K562 (cell line): ENCODE measurements around the gene MBD1. TPM values are rescaled to one million over a fixed set of nuclear protein-coding genes. Genes with fewer than 3 reads are reported as not detected.

ENCODE experiments used
- ATAC-seq: fragments of 200-7000 bp; cut with Tn5 transposase; 3 replicates; pipeline ENCODE4 v1.9.1; 2020; ENCODE audit warnings: moderate library complexity
- Bru-seq: library from RNA; stranded (reverse); fragments of 400-500 nt; gene quantifications from one replicate; lab custom pipeline; 2021; lab: Mats Ljungman, UMichigan
- BruChase-seq, 2 experiments: library from RNA; stranded (reverse); fragments of 400-500 nt; gene quantifications; one replicate each; lab custom pipeline; 2021; lab: Mats Ljungman, UMichigan
- BruUV-seq: library from RNA; stranded (reverse); fragments of 400-500 nt; replicated peaks from 2 replicates; lab custom pipeline; 2021; lab: Mats Ljungman, UMichigan
- CTCF ChIA-PET: fragments of 300-600 bp; formaldehyde crosslinking; extraction: SDS; loops from one replicate; lab custom pipeline; 2021; ENCODE audit warnings: low intra/inter-chr PET ratio; lab: Yijun Ruan, JAX
- POLR2A ChIA-PET: fragments of 300-600, 350-650 bp; sonication (Branson Sonifier 250); formaldehyde crosslinking; extraction: SDS; loops from one replicate; lab custom pipeline; 2021; ENCODE audit warnings: antibody characterized with exemption, inconsistent platforms; lab: Yijun Ruan, JAX
- DNase-seq, 4 experiments: peaks; one replicate each; pipeline versions ENCODE4 v3.0.0 to v3.0.0-alpha.2; 2011 to 2018; ENCODE audit warnings: low spot score in 3 of 4, mixed read lengths in 3 of 4; ENCODE audit errors: extremely low read depth in 1 of 4
- FAIRE-seq: peaks from 2 replicates; lab custom pipeline; 2011; peaks lifted over from hg19 to GRCh38; lab: Jason Lieb, UNC
- H2AFZ ChIP-seq: 2 replicates; pipeline ENCODE4 v1.6.0; 2011; ENCODE audit warnings: low read depth, low read length, control low read depth, inconsistent platforms
- H3K27ac ChIP-seq: fragments of 200-600 bp; 3 replicates; pipeline ENCODE4 v1.8.0; 2011; ENCODE audit warnings: low read depth, mild to moderate bottlenecking, control low read depth, inconsistent platforms, low read length, moderate library complexity, mixed read lengths; ENCODE audit errors: extremely low read depth
- H3K27me3 ChIP-seq, 2 experiments: fragments of 300-600 bp in 1 of 2; 2 replicates in 1 of 2; 3 replicates in 1 of 2; pipeline versions ENCODE4 v1.6.0 to v1.8.0; 2011; ENCODE audit warnings: inconsistent platforms in 2 of 2, low read length in 2 of 2, mild to moderate bottlenecking in 1 of 2, mixed read lengths in 1 of 2, moderate library complexity in 1 of 2; ENCODE audit not compliant: control insufficient read depth in 2 of 2, insufficient read depth in 2 of 2
- H3K36me3 ChIP-seq: fragments of 300-600 bp; 3 replicates; pipeline ENCODE4 v1.8.0; 2011; ENCODE audit warnings: mild to moderate bottlenecking, low read length, inconsistent platforms; ENCODE audit not compliant: control insufficient read depth, insufficient read depth
- H3K4me1 ChIP-seq, 2 experiments: fragments of 200-600 bp in 1 of 2; replicated peaks in 1 of 2; 2 replicates in 1 of 2; 3 replicates in 1 of 2; pipeline versions ENCODE4 v1.5.1 to v1.8.0; 2011; ENCODE audit warnings: inconsistent platforms in 2 of 2, low read length in 2 of 2, mild to moderate bottlenecking in 1 of 2, mixed read lengths in 1 of 2, moderate library complexity in 1 of 2; ENCODE audit not compliant: control insufficient read depth in 2 of 2, insufficient read depth in 2 of 2
- H3K4me2 ChIP-seq: 2 replicates; pipeline ENCODE4 v1.6.1; 2011; ENCODE audit warnings: low read length, control low read depth, inconsistent platforms, mixed read lengths; ENCODE audit not compliant: insufficient read depth
- H3K4me3 ChIP-seq: fragments of 200-600 bp; sonication (generic), shearing (Covaris generic); 2 replicates; pipeline ENCODE4 v1.5.1; 2016; ENCODE audit warnings: control low read depth, inconsistent platforms
- H3K79me2 ChIP-seq: fragments of 200-600 bp; 3 replicates; pipeline ENCODE4 v1.8.0; 2011; ENCODE audit warnings: low read length, inconsistent platforms; ENCODE audit not compliant: control insufficient read depth, insufficient read depth
- H3K9ac ChIP-seq, 2 experiments: 2 replicates each; pipeline versions ENCODE4 v1.6.0 to v1.6.1; 2011; ENCODE audit warnings: low read depth in 2 of 2, low read length in 2 of 2, control low read depth in 1 of 2, inconsistent platforms in 1 of 2, mild to moderate bottlenecking in 1 of 2, mixed read lengths in 1 of 2; ENCODE audit not compliant: insufficient read depth in 1 of 2
- H3K9me1 ChIP-seq: one replicate; pipeline ENCODE4 v1.6.0; 2011; ENCODE audit warnings: inconsistent platforms, mild to moderate bottlenecking, low read length, moderate library complexity; ENCODE audit not compliant: control insufficient read depth, insufficient read depth
- H3K9me3 ChIP-seq: replicated peaks from 2 replicates; pipeline ENCODE4 v1.5.1; 2011; ENCODE audit warnings: low read depth, low read length, inconsistent platforms; ENCODE audit not compliant: control insufficient read depth, insufficient read depth
- H4K20me1 ChIP-seq: replicated peaks from 2 replicates; pipeline ENCODE4 v1.6.1; 2011; ENCODE audit warnings: low read length, inconsistent platforms, mixed read lengths; ENCODE audit not compliant: control insufficient read depth, insufficient read depth
- CBFA2T3 ChIP-seq: fragments of 450-650 bp; IDR thresholded peaks from 2 replicates; pipeline ENCODE4 v1.6.1; 2017
- CSDE1 ChIP-seq, 2 experiments: fragments of 450-650 bp; IDR thresholded peaks; 2 replicates each; pipeline ENCODE4 v1.6.1; 2016; ENCODE audit warnings: mild to moderate bottlenecking in 1 of 2
- E2F3 ChIP-seq: fragments of 250-450 bp; sonication (Bioruptor Pico); IDR thresholded peaks from 2 replicates; pipeline ENCODE4 v1.4.0; 2020; ENCODE audit warnings: mild to moderate bottlenecking
- GABPB1 ChIP-seq: sonication (generic); formaldehyde crosslinking; IDR thresholded peaks from 2 replicates; pipeline ENCODE4 v1.8.0; 2022; ENCODE audit warnings: mild to moderate bottlenecking, missing genetic modification reagents
- SMARCA4 ChIP-seq: fragments of 450-650 bp; IDR thresholded peaks from 2 replicates; pipeline ENCODE4 v1.6.1; 2016
- SMARCC2 ChIP-seq: fragments of 450-650 bp; IDR thresholded peaks from 2 replicates; pipeline ENCODE4 v1.6.1; 2017; ENCODE audit warnings: antibody characterized with exemption, moderate library complexity, mild to moderate bottlenecking, low read depth
- WGBS: fragments of 100-300 bp; shearing (Covaris generic); methylation state at CpG from one replicate; pipeline ENCODE4 v1.1.6; 2016; ENCODE audit warnings: low coverage, mixed read lengths; ENCODE audit not compliant: insufficient coverage; ENCODE audit errors: missing lambda C conversion rate; 5-methylcytosine and 5-hydroxymethylcytosine counted together
- in situ Hi-C: fragments of 300-500 bp; cut with MboI; formaldehyde crosslinking; loops from 4 replicates; pipeline ENCODE4 v1.15.0; 2018; ENCODE audit warnings: inconsistent platforms, mixed read lengths
- intact Hi-C: fragments of 100-400 bp; cut with micrococcal nuclease; formaldehyde crosslinking; loops from 2 replicates; pipeline ENCODE4 v1.14.2; 2022
- long read RNA-seq, 3 experiments: library from polyadenylated mRNA in 2 of 3; library from RNA in 1 of 3; unstranded in 2 of 3; stranded (forward) in 1 of 3; transcript quantifications; one replicate each; pipeline ENCODE4 v2.0.0, GENCODE V29; 2019 to 2022
- polyA minus RNA-seq, 3 experiments: library from RNA; depleted of rRNA, polyadenylated mRNA; stranded (reverse); fragments of >200 nt; gene quantifications; 2 replicates each; pipeline ENCODE4 v1.2.3, GENCODE V29; 2011
- polyA plus RNA-seq, 8 experiments: library from polyadenylated mRNA; depleted of rRNA in 4 of 8; stranded (reverse) in 5 of 8; unstranded in 3 of 8; fragments of >200 nt; fragmentation: Nextera tagmentation in 2 of 8; fragmentation: Illumina TruSeq in 1 of 8; extraction: Ambion mirVana in 2 of 8; extraction: Trizol in 1 of 8; gene quantifications; 2 replicates each; pipeline versions ENCODE4 v1.2.1 to v1.2.3, GENCODE V29; 2011 to 2014; ENCODE audit warnings: inconsistent platforms in 1 of 8, missing spikeins in 1 of 8
- total RNA-seq, 7 experiments: library from RNA; depleted of rRNA in 6 of 7; stranded (reverse); fragments of >200 nt in 6 of 7; fragmentation: Illumina TruSeq in 2 of 7; extraction: Trizol in 2 of 7; gene quantifications; 2 replicates each; pipeline versions ENCODE4 v1.2.1 to v1.2.3, GENCODE V29; 2011 to 2021; ENCODE audit warnings: low replicate concordance in 1 of 7
- TF ChIP-seq, protein P1 (sequence below): sonication (generic); formaldehyde crosslinking; IDR thresholded peaks from 2 replicates; pipeline ENCODE4 v1.8.0; 2023; ENCODE audit warnings: missing genetic modification reagents, mild to moderate bottlenecking, borderline replicate concordance

Gene MBD1, protein sequence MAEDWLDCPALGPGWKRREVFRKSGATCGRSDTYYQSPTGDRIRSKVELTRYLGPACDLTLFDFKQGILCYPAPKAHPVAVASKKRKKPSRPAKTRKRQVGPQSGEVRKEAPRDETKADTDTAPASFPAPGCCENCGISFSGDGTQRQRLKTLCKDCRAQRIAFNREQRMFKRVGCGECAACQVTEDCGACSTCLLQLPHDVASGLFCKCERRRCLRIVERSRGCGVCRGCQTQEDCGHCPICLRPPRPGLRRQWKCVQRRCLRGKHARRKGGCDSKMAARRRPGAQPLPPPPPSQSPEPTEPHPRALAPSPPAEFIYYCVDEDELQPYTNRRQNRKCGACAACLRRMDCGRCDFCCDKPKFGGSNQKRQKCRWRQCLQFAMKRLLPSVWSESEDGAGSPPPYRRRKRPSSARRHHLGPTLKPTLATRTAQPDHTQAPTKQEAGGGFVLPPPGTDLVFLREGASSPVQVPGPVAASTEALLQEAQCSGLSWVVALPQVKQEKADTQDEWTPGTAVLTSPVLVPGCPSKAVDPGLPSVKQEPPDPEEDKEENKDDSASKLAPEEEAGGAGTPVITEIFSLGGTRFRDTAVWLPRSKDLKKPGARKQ
- total RNA-seq (2011; cell fraction: chromatin; rRNA removed; ENCODE audit: low replicate concordance), result 124 and 196 TPM in 2 replicates
- 127 and 147 TPM in 2 replicates for total RNA-seq (2011; cell fraction: nucleolus; rRNA removed)
- 103 and 106 TPM in 2 replicates for total RNA-seq (2011; cell fraction: nucleoplasm; rRNA removed)
- total RNA-seq (2014; rRNA removed), result 44.5 and 46.7 TPM in 2 replicates
- total RNA-seq (2014; rRNA removed; fragmentation: Illumina TruSeq; extraction: Trizol), result 14.8 and 16.4 TPM in 2 replicates
- 31.7 and 32.8 TPM in 2 replicates for total RNA-seq (2015; rRNA removed; fragmentation: Illumina TruSeq; extraction: Trizol)
- 59.7 and 60.9 TPM in 2 replicates for total RNA-seq (2021)
- 32.3 and 38.1 TPM in 2 replicates for polyA plus RNA-seq (2011; rRNA removed)
- 28.5 and 44.3 TPM in 2 replicates for polyA plus RNA-seq (2011; cell fraction: cytosol; rRNA removed)
- polyA plus RNA-seq (2011; cell fraction: nucleus; rRNA removed), result 169 and 222 TPM in 2 replicates
- 32.7 and 37.7 TPM in 2 replicates for polyA plus RNA-seq (2012)
- 26.1 and 37.4 TPM in 2 replicates for polyA plus RNA-seq (2014; fragmentation: Illumina TruSeq; extraction: Trizol)
- polyA plus RNA-seq (2014; fragmentation: Nextera tagmentation; extraction: Ambion mirVana), result 1 to 10 TPM; 3.0 to 3.6 TPM
- polyA plus RNA-seq (2014; rRNA removed), result 47.2 and 49.3 TPM in 2 replicates
- polyA minus RNA-seq (2011; rRNA and poly(A)+ RNA removed), result 23.8 and 26.4 TPM in 2 replicates
- polyA minus RNA-seq (2011; cell fraction: cytosol; rRNA and poly(A)+ RNA removed), result 18.7 and 25.3 TPM in 2 replicates
- 76.1 and 92.1 TPM in 2 replicates for polyA minus RNA-seq (2011; cell fraction: nucleus; rRNA and poly(A)+ RNA removed)
- percentile 82 among the genes with signal in this experiment for Bru-seq, nascent RNA
- BruChase-seq, experiment 1, labeled RNA remaining after a 2-hour chase, result percentile 82 among the genes with signal in this experiment
- percentile 85 among the genes with signal in this experiment for BruChase-seq, experiment 2, labeled RNA remaining after a 6-hour chase
- long read RNA-seq, experiment 1, partial matches to known transcripts, result 70 of 152 reads
- long read RNA-seq, experiment 1, other reads (novel, unspliced or antisense), result 75 of 152 reads
- long read RNA-seq, experiment 2, partial matches to known transcripts, result 6 of 30 reads
- long read RNA-seq, experiment 2, other reads (novel, unspliced or antisense), result 21 of 30 reads
- long read RNA-seq, experiment 3, partial matches to known transcripts, result 1 of 22 reads
- long read RNA-seq, experiment 3, other reads (novel, unspliced or antisense), result 19 of 22 reads

DNA sequence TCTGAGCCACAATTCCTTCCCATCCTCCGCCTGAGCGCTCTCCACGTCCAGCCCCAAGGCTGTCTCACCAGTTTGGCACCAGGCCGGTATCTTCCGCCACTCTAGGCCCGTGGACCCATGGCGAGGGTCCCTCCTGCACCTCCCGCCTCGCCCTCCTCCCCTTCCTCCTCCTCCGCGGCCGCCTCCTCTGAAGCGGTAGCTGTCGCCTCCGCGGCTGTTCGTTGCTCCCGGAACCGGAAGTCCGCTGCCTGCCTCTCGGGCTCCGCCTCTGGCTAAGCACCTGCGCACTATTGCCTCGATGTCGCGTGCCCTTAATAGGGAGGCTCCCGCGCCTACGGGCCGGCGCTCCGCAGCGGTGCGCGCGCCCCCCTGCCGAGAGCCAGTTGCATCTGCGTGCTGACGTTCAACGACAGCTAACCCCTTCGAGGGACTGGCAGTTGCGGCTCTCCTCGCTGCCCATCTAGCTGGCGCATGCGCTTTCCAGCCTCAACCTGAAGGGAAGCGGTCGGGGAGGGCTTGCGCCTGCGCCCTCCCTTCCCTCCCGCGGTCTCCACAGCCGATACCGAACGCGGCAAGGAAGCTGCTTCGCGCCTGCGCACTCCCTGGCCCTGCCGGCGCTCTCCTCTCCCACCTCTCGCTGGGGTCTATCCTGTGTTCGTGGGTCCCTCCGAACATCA lies at the start of gene MBD1:
MBD1 (minus strand) TSS at position 229 of the 677 bp plus-strand sequence. CDS start 1,531 bp downstream, outside the sequence.
- ATAC-seq (peak; percentile 97), DNase-seq (peak; percentile 87 to 94 (median 90)), FAIRE-seq (peak; percentile 84)
- CTCF ChIA-PET, result no interaction called here
- intact Hi-C loops (no loop called here), in situ Hi-C loops (no loop called here)
- Histone ChIP-seq H3K9me3 (no peaks in the 10 kb centered on the region), H3K4me2 (peak within 1 kb of the TSS; percentile 95), H3K9me1 (no peaks in the 10 kb centered on the region), H3K27me3 (no peaks in the 10 kb centered on the region), H3K79me2 (peaks cover 39% of the 10 kb centered on the region), H3K4me3 (peak within 1 kb of the TSS; percentile 74), H3K4me1 (peaks cover 6 to 35% of the 10 kb centered on the region in 2 experiments; a peak in 3 of 5 replicates), H3K27ac (peak within 1 kb of the TSS; percentile 86), H2AFZ (peak within 1 kb of the TSS; percentile 97), H4K20me1 (peaks cover 2% of the 10 kb centered on the region; the same call in 1 of the 2 replicates), H3K36me3 (peaks cover 80% of the 10 kb centered on the region; the same call in 2 of the 3 replicates), H3K9ac (peak within 1 kb of the TSS; percentile 97 to 99)
- POLR2A ChIA-PET, result interaction anchor here (0.6 to 2.1 kb wide), 9 partner anchors 9 to 131 kb away, joined by 3 to 7 read pairs (median 4); partner anchors contain the start of genes CFAP53, MYO5B and SKA1
- WGBS, result 1% methylated on average over 43 of the region's 63 CpGs
- no TSS peak for BruUV-seq
- TF ChIP-seq, protein P1, sequence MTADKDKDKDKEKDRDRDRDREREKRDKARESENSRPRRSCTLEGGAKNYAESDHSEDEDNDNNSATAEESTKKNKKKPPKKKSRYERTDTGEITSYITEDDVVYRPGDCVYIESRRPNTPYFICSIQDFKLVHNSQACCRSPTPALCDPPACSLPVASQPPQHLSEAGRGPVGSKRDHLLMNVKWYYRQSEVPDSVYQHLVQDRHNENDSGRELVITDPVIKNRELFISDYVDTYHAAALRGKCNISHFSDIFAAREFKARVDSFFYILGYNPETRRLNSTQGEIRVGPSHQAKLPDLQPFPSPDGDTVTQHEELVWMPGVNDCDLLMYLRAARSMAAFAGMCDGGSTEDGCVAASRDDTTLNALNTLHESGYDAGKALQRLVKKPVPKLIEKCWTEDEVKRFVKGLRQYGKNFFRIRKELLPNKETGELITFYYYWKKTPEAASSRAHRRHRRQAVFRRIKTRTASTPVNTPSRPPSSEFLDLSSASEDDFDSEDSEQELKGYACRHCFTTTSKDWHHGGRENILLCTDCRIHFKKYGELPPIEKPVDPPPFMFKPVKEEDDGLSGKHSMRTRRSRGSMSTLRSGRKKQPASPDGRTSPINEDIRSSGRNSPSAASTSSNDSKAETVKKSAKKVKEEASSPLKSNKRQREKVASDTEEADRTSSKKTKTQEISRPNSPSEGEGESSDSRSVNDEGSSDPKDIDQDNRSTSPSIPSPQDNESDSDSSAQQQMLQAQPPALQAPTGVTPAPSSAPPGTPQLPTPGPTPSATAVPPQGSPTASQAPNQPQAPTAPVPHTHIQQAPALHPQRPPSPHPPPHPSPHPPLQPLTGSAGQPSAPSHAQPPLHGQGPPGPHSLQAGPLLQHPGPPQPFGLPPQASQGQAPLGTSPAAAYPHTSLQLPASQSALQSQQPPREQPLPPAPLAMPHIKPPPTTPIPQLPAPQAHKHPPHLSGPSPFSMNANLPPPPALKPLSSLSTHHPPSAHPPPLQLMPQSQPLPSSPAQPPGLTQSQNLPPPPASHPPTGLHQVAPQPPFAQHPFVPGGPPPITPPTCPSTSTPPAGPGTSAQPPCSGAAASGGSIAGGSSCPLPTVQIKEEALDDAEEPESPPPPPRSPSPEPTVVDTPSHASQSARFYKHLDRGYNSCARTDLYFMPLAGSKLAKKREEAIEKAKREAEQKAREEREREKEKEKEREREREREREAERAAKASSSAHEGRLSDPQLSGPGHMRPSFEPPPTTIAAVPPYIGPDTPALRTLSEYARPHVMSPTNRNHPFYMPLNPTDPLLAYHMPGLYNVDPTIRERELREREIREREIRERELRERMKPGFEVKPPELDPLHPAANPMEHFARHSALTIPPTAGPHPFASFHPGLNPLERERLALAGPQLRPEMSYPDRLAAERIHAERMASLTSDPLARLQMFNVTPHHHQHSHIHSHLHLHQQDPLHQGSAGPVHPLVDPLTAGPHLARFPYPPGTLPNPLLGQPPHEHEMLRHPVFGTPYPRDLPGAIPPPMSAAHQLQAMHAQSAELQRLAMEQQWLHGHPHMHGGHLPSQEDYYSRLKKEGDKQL (CRISPR knock-in tag), result no peak
- no peak for TF ChIP-seq CSDE1 (IDR thresholded peaks at IDR 0.05)
- no peak for TF ChIP-seq SMARCA4
- TF ChIP-seq GABPB1 (CRISPR knock-in tag), result peak; percentile 95
- no peak for TF ChIP-seq SMARCC2
- 0 out of 2 replicates have a peak, but pooled peaks have one; percentile 7 for TF ChIP-seq CBFA2T3
- no peak for TF ChIP-seq E2F3 (CRISPR knock-in tag)
